Natural killer cell (primary cell): ENCODE measurements around the gene ANK2. TPM values are rescaled to one million over a fixed set of nuclear protein-coding genes. Genes with fewer than 3 reads are reported as not detected.

ENCODE experiments used
- ATAC-seq, 3 donors: fragments of 150-1000 bp in 2 of 3; fragments of 200-7000 bp in 1 of 3; cut with Tn5 transposase; 1 replicate in 1 of 3; 2 replicates in 2 of 3; pipeline ENCODE4 v1.10.0; 2021; ENCODE audit warnings: mild to moderate bottlenecking in 2 of 3, moderate library complexity in 2 of 3
- DNase-seq, 2 donors: peaks; one replicate each; pipeline versions ENCODE4 v3.0.0 to v3.0.0-alpha.2; 2013 to 2021; ENCODE audit warnings: mixed read lengths in 1 of 2
- H3K27ac ChIP-seq: one replicate; pipeline ENCODE4 v1.5.1; 2013; ENCODE audit warnings: mild to moderate bottlenecking, low read length
- H3K27me3 ChIP-seq: one replicate; pipeline ENCODE4 v1.6.1; 2013; ENCODE audit warnings: low read length; ENCODE audit not compliant: control insufficient read depth, insufficient read depth
- H3K36me3 ChIP-seq: one replicate; pipeline ENCODE4 v1.6.1; 2013; ENCODE audit warnings: low read length; ENCODE audit not compliant: control insufficient read depth, insufficient read depth
- H3K4me1 ChIP-seq: one replicate; pipeline ENCODE4 v1.6.1; 2013; ENCODE audit warnings: low read length; ENCODE audit not compliant: control insufficient read depth, insufficient read depth
- H3K4me3 ChIP-seq: one replicate; pipeline ENCODE4 v1.5.1; 2013; ENCODE audit warnings: low read length
- H3K9me3 ChIP-seq: one replicate; pipeline ENCODE4 v1.6.1; 2013; ENCODE audit warnings: low read length; ENCODE audit not compliant: control insufficient read depth, insufficient read depth
- H3K27ac Mint-ChIP-seq, 2 donors: one replicate each; pipeline ENCODE4 v1.8.0; 2022; ENCODE audit warnings: mild to moderate bottlenecking in 2 of 2, mixed read lengths in 2 of 2, moderate library complexity in 1 of 2
- H3K27me3 Mint-ChIP-seq, 2 donors: one replicate each; pipeline ENCODE4 v1.8.0; 2022; ENCODE audit warnings: low read depth in 2 of 2, mixed read lengths in 2 of 2
- H3K36me3 Mint-ChIP-seq: one replicate; pipeline ENCODE4 v1.8.0; 2022; ENCODE audit warnings: mixed read lengths
- H3K4me1 Mint-ChIP-seq, 2 donors: one replicate each; pipeline ENCODE4 v1.8.0; 2022; ENCODE audit warnings: mixed read lengths in 2 of 2
- H3K4me3 Mint-ChIP-seq: one replicate; pipeline ENCODE4 v1.8.0; 2022; ENCODE audit warnings: mild to moderate bottlenecking, moderate library complexity, mixed read lengths
- H3K9me3 Mint-ChIP-seq, 2 donors: one replicate each; pipeline ENCODE4 v1.8.0; 2022; ENCODE audit warnings: mixed read lengths in 2 of 2
- WGBS: methylation state at CpG from one replicate; pipeline ENCODE4 v1.1.7; 2013; ENCODE audit warnings: missing lambda C conversion rate; ENCODE audit not compliant: insufficient coverage; 5-methylcytosine and 5-hydroxymethylcytosine counted together
- intact Hi-C: fragments of 100-400 bp; cut with micrococcal nuclease; formaldehyde crosslinking; loops from one replicate; pipeline ENCODE4 v1.14.2; 2022
- total RNA-seq, 4 donors: library from RNA; stranded (reverse); fragments of 120-200 nt in 1 of 4; gene quantifications; one replicate each; pipeline versions ENCODE4 v1.2.3 to v1.2.4, GENCODE V29; 2013 to 2022
- TF ChIP-seq, protein P1 (sequence below): fragments of 200-600 bp; IDR thresholded peaks from one replicate; pipeline ENCODE4 v1.8.0; 2022; ENCODE audit warnings: antibody characterized with exemption

ANK2 gene
- total RNA-seq, 3 donors from 2014 or later (not counting 1 experiment from before 2014, with no cell fraction given), result 0.05 TPM; not detected in 2

DNA sequence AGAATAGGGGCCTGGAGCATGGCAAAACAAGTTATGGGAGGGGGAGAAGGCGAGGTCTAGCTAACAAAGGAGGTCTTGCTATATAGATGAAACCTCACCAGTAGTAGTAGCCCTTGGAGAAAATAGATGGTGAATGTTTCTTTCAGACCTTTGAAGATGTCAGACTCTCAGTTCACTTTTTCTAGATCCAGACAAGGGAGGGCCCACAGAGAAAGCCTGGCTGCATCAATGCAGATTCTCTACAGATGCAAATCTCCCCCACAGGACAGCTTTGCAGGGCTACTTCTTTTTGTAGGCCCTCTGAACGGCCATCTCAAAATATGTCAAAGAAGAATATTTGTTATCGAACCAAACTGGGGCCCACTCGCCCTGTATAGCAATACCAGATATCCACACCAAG, 159.7 kb downstream of the ANK2 start:
- peaks cover 3 to 6% of the 10 kb centered on the region in 2 donors for H3K9me3 Mint-ChIP-seq
- H3K4me3 ChIP-seq, result no peak overlapping the region
- WGBS, result 65% methylated on average over 3 of the region's 4 CpGs
- no peaks in the 10 kb centered on the region for H3K27me3 Mint-ChIP-seq
- TF ChIP-seq, protein P1, sequence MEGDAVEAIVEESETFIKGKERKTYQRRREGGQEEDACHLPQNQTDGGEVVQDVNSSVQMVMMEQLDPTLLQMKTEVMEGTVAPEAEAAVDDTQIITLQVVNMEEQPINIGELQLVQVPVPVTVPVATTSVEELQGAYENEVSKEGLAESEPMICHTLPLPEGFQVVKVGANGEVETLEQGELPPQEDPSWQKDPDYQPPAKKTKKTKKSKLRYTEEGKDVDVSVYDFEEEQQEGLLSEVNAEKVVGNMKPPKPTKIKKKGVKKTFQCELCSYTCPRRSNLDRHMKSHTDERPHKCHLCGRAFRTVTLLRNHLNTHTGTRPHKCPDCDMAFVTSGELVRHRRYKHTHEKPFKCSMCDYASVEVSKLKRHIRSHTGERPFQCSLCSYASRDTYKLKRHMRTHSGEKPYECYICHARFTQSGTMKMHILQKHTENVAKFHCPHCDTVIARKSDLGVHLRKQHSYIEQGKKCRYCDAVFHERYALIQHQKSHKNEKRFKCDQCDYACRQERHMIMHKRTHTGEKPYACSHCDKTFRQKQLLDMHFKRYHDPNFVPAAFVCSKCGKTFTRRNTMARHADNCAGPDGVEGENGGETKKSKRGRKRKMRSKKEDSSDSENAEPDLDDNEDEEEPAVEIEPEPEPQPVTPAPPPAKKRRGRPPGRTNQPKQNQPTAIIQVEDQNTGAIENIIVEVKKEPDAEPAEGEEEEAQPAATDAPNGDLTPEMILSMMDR, result no peak
- H3K4me3 Mint-ChIP-seq, result no peak overlapping the region
- no peak overlapping the region for H3K27ac Mint-ChIP-seq
- DNase-seq, result no peak
- intact Hi-C loops, result no loop called here
- no peaks in the 10 kb centered on the region for H3K9me3 ChIP-seq
- no peaks in the 10 kb centered on the region for H3K4me1 Mint-ChIP-seq
- no peaks in the 10 kb centered on the region for H3K4me1 ChIP-seq
- no peaks in the 10 kb centered on the region for H3K36me3 ChIP-seq
- H3K27ac ChIP-seq, result no peak overlapping the region
- ATAC-seq, result no peak
- no peaks in the 10 kb centered on the region for H3K27me3 ChIP-seq
- no peaks in the 10 kb centered on the region for H3K36me3 Mint-ChIP-seq

DNA sequence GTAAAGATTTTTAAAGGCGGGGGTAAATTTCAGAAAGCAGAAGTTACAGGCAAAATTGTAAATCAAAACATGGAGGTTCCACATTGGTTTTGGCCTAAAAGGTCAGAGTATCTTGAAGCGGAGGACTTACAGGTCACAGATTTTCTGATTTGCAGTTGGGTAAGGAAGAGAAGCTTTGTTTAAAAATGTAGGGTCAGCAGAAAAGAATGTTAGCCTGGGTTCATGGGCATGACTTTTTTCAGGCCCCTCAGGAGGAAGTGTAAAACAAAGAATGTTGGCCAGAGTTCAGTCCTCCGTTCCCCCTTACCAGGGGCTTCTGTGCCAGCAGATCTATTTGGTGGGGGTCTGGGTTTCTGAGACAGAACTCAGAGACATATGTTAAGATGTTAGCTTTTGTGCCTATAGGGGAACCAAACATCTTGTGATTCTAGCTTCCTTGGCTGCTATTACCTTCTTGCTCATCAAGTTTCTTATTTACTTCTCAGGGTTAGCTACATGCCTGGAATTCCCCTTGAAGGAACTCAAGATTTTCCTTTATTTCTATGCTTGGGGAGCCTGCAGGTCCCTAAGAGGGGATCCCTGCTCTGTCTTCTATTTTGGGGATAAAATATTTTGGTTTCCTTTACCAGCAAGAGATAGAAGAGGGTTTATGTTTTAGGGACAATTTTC, 160.3 kb downstream of the ANK2 start:
- Histone ChIP-seq H3K27me3 (no peaks in the 10 kb centered on the region), H3K4me1 (no peaks in the 10 kb centered on the region), H3K4me3 (no peak overlapping the region), H3K9me3 (no peaks in the 10 kb centered on the region), H3K27ac (no peak overlapping the region), H3K36me3 (no peaks in the 10 kb centered on the region)
- intact Hi-C loops, result no loop called here
- Mint-ChIP-seq H3K4me1 (no peaks in the 10 kb centered on the region), H3K27me3 (no peaks in the 10 kb centered on the region), H3K27ac (no peak overlapping the region), H3K4me3 (no peak overlapping the region), H3K36me3 (no peaks in the 10 kb centered on the region), H3K9me3 (peaks cover 3 to 6% of the 10 kb centered on the region in 2 donors)
- DNase-seq (no peak), ATAC-seq (no peak)
- TF ChIP-seq, protein P1, result no peak
- 90% methylated on average over 3 of the region's 3 CpGs for WGBS

DNA sequence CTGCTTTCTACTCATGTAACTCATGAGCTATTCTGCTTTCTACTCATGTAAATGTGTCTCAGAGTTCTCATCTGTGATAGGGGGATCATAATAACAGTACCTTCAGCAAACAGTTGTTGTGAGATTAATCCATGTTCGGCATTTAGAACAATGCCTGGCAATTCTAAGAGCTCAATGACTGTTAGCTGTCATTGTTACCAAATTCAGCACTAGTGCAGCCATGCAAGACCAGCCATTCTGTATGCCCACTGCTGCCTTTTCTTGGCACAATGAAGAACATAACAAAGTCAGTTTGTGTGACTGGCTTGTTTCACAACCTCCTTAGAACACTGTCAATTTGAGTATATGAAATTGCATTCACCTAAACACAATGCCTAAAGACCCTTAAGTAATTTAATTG, 163.2 kb downstream of the ANK2 start:
- Histone ChIP-seq H3K9me3 (no peaks in the 10 kb centered on the region), H3K36me3 (no peaks in the 10 kb centered on the region), H3K27ac (no peak overlapping the region), H3K4me3 (no peak overlapping the region), H3K4me1 (no peaks in the 10 kb centered on the region), H3K27me3 (no peaks in the 10 kb centered on the region)
- no peaks in the 10 kb centered on the region for H3K27me3 Mint-ChIP-seq
- H3K4me3 Mint-ChIP-seq, result no peak overlapping the region
- DNase-seq (no peak), ATAC-seq (no peak)
- TF ChIP-seq, protein P1, result no peak
- no peak overlapping the region for H3K27ac Mint-ChIP-seq
- peaks cover 3 to 4% of the 10 kb centered on the region in 2 donors for H3K9me3 Mint-ChIP-seq
- no peaks in the 10 kb centered on the region for H3K36me3 Mint-ChIP-seq
- 89% methylated on average over 1 of the region's 1 CpG for WGBS
- intact Hi-C loops, result no loop called here
- H3K4me1 Mint-ChIP-seq, result no peaks in the 10 kb centered on the region

DNA sequence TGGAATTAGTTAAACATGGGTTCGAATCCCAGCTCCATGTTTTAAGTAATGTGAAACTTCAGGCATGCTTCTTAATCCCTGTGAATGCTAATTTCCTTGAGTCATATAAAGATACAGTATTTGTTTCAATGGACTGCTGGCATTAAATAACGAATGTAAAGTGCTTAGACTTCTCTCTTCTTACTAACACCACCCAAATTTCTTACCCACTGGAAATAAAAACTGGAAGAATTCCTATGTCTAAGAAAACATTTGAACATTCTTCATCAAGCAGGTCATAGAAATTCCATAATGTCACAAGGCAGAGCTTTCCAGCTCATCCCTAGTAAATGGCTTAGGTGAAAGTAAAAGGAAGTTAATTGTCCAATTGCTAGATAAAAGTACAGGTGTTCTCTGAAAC, 172.5 kb downstream of the ANK2 start:
- H3K36me3 Mint-ChIP-seq, result no peaks in the 10 kb centered on the region
- WGBS, result 74% methylated on average over 2 of the region's 2 CpGs

More for the DNA sequence above, 172.5 kb downstream of the ANK2 start:
- intact Hi-C loops, result no loop called here
- no peak overlapping the region for H3K27ac Mint-ChIP-seq
- no peaks in the 10 kb centered on the region for H3K36me3 ChIP-seq
- ATAC-seq (no peak), DNase-seq (no peak)
- H3K9me3 ChIP-seq, result no peaks in the 10 kb centered on the region
- TF ChIP-seq, protein P1, result no peak
- no peaks in the 10 kb centered on the region for H3K27me3 Mint-ChIP-seq
- no peak overlapping the region for H3K27ac ChIP-seq
- no peaks in the 10 kb centered on the region for H3K4me1 Mint-ChIP-seq
- H3K9me3 Mint-ChIP-seq, result peaks cover 2 to 6% of the 10 kb centered on the region in 2 donors
- H3K4me3 Mint-ChIP-seq, result no peak overlapping the region
- no peaks in the 10 kb centered on the region for H3K27me3 ChIP-seq
- no peak overlapping the region for H3K4me3 ChIP-seq
- H3K4me1 ChIP-seq, result no peaks in the 10 kb centered on the region
